ENCODE measurements around the gene SPATA31E1.

DNA sequence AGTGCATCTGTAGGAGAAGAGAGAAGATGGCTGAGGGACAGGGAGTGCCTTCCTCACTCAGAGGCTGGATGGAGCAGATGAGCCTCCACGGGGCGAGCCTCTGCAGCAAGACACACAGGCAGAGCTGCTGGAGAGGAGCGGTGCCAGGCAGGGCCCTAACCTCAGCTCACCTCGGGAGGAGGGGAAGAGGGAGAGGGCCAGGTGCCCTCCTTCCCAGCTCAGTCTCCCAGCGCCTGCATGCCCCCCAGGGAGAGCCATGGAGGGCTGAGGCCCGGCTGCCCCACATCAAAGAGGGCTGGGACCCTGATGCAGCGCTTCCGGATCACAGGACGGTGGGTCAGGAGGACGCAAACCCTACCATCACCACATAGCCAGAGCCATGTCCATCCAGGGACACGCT lies 13.6 kb upstream of the SPATA31E1 start:
- TF ChIP-seq CTCF (IDR thresholded peaks at IDR 0.05) (no peak), POLR2A (IDR thresholded peaks at IDR 0.05) (no peak)

Measured in adrenal gland (tissue), 5 donors.